Measurements from ENCODE around the gene OR4D2.
"Not testable (repeated sequence)": the region's sequence is repeated elsewhere in the genome, so short reads cannot be mapped to it uniquely, and the experiment has no call there.

The OR4D2 gene

DNA sequence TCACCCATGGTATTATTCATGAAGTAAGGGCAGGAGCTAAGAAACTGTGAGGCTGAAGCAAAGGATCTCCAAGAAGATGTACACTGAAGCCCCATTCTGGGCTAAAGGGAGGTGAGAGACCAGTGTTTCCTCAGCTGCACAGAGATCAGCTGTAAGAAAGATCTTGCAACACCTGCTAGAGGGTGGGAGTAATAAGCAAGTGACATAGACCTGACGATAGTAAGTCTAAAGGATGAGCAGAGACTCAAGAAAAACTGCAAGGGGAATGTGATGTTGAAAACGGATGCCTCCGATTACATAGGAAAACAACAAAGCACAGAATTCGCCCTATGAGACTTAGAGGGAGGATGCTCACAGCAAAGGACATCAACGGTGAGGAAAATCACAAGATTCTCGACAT, at the start of gene OR4D2:
TSS of gene OR4D2 (plus strand) at position 301 of the 400 bp plus-strand sequence. CDS start 2,674 bp downstream, outside the sequence.
- Histone ChIP-seq H3K27ac (no peak within 1 kb of the TSS), H3K4me3 (no peak within 1 kb of the TSS)

DNA sequence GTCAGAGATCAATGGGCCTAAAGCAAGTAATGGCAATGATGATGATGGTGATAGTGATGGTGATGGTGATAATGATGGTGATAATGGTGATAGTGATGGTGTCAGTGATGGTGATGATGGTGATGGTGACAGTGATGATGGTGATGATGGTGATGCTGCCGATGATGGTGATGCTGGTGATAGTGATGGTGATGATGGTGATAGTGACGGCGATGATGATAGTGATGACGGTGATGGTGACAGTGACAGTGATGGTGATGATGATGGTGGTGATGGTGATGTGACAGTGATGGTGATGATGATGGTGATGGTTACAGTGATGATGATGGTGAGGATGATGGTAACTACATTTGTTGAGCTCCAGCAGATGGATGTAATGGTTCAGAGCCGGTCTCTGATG, 49.4 kb upstream of the OR4D2 start:
- no peak overlapping the region for H3K4me3 ChIP-seq

DNA sequence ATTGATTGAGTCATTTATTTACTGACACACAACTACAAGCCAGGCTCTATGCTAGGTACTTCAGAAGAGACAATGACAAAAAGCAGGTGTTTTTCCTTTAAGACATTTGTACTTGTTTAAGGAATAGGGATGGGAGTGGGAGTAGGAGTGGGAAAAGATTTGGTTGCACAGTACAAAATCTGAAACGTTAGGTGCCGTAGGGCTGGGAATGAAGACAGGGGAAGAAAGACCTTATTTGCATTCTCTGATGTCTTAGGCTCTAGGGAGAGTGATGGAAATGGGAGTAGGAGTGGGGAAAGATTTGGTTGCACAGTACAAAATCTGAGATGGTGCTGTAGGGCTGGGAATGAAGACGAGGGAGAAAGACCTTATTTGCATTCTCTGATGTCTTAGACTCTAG, 47.3 kb upstream of the OR4D2 start:
- Histone ChIP-seq H3K27ac (no peak overlapping the region), H3K4me3 (no peak overlapping the region)

More for the DNA sequence above, 49.4 kb upstream of the OR4D2 start:
- no peak overlapping the region for H3K27ac ChIP-seq

DNA sequence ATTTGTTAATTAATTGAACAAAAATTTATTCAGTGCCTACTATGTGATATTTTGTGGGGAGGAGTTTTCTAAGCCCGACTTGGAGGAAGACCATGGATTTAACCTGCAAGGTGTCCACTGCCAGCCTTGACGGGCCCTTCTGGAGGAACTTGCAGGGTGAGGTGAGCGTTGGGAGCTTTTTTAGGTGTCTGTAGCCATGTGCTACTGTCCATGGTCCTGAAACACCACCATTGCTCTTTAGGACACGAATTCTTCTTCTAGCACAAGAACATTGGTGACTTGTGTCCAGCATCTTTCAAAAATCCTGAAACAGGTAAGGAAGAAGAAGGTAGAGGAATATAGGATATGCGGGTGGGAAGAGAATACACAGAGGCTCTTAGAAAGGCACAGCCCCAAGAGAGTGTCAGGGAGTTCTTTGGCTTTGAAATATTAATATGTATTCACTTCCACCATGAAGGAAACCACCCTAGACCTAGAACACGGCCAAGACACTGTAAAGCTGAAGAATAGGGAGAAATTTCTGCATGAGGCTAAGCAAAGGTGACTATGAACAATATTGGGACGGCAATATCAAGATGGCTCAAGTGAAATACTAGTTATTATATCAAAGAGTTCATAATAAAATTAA, 46.5 kb upstream of the OR4D2 start:
- Histone ChIP-seq H3K27ac (no peak overlapping the region), H3K4me3 (no peak overlapping the region)

DNA sequence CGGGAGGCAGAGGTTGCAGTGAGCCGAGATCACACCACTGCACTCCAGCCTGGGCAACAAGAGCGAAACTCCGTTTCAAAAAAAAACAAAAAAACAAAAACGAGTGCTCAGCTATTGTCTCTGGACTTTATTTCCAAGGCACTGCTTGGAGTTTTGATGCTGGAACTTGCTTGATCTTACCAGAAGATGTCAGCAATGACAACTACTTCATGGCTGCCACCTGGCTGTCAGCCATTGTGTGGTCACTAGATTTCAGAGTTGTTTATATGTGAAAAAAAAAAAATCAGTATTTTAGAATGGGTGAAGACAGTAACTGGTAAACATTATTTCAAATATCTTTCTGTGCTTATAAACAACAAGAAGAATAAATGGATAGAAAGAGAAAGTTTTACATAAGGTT, 44.9 kb upstream of the OR4D2 start:
- H3K4me3 ChIP-seq = no peak overlapping the region
- H3K27ac ChIP-seq = no peak overlapping the region

DNA sequence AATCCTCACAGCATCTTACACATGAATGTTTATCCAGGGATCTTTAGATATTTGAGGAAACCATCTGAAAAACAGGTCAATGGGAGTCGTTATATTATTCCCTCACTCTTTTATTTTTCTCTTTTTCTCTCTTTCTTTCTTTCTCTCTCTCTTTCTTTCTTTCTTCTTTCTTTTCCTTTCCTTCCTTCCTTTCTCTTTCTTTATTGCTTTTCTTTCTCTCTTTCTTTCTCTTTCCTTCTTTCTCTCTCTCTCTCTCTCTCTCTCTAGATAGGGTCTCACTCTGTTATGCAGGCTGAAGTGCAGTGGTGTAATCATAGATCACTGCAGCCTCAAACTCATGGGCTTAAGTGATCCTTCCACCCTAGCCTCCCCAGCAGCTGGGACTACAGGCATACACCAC, 38.9 kb upstream of the OR4D2 start:
- Histone ChIP-seq H3K27ac (no peak overlapping the region), H3K4me3 (no peak overlapping the region)

DNA sequence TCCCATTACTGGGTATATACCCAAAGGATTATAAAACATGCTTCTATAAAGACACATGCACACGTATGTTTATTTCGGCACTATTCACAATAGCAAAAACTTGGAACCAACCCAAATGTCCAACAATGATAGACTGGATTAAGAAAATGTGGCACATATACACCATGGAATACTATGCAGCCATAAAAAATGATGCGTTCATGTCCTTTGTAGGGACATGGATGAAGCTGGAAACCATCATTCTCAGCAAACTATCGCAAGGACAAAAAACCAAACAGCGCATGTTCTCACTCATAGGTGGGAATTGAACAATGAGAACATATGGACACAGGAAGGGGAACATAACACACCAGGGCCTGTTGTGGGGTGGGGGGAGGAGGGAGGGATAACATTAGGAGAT, 34.1 kb upstream of the OR4D2 start:
- not testable (repeated sequence) for H3K4me3 ChIP-seq, H3K27ac ChIP-seq

DNA sequence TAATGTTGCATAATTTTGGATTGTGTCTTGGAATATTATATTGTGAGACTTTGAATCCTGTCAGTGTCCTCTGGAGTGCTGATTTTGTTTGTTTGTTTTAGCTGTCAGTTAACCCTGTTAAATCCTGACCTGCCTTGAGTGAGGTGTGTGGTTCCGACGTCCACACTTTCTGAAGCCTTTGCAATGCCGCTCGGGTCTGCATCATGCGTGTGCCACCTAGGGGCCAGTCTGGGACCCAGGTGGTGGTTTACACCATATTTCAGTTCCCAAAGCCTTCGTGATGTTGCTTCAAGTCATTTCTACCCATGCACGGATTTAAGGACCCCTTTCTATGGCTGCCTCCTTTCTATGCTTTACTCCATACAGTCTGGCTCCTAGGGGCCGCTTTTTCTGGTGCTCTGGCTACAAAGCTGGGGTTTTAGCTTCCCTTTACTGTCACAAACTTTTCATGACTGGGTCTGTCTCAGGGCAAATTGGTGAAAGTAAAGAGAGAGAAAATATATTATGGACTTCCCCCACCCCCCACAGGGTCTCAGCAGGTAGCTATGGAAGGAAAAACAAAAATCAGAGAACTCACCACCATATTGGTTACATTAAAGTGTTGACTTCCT, 30.0 kb upstream of the OR4D2 start:
- Histone ChIP-seq H3K27ac (no peak overlapping the region), H3K4me3 (no peak overlapping the region)

DNA sequence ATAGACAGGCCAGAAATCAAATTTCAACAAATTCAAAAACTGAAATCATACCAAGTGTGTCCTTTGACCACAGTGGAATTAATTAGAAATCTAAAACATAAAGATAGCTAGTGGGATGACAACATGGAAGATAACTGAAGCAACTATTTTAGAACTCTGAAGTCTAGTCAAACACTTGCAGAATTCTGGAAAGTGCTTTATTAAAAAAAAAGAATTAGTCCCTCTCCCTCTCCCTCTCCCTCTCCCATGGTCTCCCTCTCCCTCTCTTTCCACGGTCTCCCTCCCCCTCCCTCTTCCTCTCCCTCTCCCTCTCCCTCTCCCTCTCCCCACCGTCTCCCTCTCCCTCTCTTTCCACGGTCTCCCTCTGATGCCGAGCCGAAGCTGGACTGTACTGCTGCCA, 25.3 kb upstream of the OR4D2 start:
- Histone ChIP-seq H3K27ac (no peak overlapping the region), H3K4me3 (no peak overlapping the region)

DNA sequence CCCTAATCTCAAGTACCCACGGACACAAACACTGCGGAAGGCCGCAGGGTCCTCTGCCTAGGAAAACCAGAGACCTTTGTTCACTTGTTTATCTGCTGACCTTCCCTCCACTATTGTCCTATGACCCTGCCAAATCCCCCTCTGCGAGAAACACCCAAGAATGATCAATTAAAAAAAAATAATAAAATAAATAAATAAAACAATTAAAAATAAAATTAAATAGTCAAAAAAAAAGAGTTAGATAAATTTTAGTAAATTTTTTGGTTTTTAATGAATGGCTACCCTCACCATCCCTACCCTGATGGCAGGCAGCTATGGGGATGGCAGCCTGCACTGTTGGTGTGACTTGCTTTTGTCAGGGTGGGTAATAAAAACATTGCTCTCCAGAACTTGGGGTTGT, 23.4 kb upstream of the OR4D2 start:
- H3K27ac ChIP-seq, H3K4me3 ChIP-seq: not testable (repeated sequence)

DNA sequence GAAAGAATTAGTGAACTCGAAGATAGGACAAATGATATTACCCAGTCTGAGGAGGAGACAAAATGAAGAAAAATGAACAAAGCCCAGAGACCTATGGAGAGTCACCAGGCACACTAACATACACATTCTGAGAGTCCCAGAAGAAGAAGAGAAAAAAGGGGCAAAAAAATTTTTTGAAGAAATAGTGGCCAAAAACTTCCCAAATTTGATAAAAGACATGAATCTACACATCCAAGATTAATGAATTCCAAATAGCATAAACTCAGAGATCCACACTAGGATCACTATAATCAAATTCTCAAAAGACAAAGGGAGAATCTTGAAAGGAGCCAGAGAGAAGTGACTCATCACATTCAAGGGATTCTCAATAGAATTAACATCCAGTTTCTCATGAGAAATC, 22.0 kb upstream of the OR4D2 start:
- H3K27ac ChIP-seq = no peak overlapping the region
- no peak overlapping the region for H3K4me3 ChIP-seq

DNA sequence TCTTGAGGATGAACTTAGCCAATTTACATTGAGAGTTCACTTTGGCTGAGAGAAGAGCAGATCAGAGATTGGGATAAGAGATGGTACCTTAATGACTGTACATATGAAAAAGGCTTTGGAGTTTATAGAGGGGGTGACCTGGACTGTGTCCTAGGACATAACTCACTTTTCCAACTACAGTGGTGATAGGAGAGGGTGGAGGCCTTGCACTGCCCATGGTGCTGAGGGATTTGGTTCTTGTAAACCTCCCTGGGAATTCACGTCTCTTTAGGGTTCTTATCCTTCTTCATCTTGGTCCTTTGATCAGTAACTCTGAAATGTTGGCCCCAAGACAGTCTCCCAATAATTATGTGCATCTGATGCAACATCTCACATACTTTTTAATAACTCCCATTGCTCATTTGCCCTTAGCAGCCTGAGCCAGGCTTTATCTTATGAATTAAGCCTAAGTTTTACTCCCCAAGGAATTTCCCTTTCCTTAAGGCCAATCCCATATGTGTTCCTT, 18.8 kb upstream of the OR4D2 start, which contains the start of gene OR4D1:
TSS of gene OR4D1 (plus strand) at position 455 of the 505 bp plus-strand sequence. CDS start 6,770 bp downstream, outside the sequence.
- H3K27ac ChIP-seq = no peak within 1 kb of the TSS
- no peak within 1 kb of the TSS for H3K4me3 ChIP-seq

DNA sequence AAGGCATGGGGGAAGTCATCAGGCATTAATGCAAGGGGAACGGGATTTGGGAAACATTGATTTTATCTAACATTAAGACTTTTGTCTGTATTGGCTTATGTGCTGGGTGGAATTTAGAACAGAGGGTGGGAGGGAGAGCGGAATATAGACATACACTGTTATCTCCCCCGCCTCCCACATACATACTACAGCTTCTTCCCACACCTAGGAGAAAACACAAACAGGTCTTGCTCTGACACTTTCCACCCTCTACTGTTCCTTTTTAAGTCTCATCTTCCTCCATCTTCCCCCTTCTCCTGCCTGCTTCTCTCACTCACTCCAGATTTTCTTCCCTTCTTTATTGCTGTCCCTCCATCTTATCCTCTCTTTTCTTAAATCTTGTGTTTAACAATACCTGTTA, 18.2 kb upstream of the OR4D2 start:
- H3K27ac ChIP-seq = no peak overlapping the region
- no peak overlapping the region for H3K4me3 ChIP-seq

DNA sequence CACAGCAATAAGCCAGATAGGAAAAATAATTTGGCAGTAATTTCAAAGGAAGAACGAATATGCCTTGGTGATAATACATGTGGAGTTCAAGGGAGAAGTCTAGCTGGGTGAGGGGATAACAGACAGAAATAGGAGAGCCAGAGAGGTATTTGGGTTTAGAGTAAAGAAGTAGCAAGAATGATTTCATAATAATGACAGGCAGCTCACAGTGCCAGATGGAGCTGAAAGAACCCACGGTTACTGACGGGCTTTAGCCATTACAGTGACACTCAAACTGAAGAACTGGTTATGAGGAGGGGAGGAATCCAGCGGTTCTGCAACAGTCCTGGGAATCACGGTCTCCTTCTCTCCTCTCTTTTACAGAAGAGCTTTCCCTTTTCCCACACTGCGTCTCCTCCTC, 16.4 kb upstream of the OR4D2 start:
- H3K27ac ChIP-seq = no peak overlapping the region
- no peak overlapping the region for H3K4me3 ChIP-seq

DNA sequence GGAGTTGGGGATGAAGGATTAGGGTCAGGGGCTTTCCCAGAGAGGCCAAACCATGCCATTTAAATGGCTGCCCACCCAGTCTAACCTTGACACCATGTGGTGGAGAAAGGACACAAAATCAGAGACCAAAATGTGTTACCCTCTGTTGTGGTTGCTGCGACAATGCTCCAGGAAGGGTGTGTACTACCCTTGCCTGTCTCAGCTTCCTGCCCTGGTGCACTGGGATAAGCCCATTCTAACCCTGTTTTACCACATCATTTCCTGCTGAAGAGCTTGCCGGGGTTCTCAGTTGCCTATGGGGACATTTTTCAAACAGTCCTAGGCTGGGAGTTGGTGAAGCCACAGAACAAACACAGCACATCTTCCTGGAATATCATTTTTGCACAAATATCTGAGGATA, 13.7 kb upstream of the OR4D2 start:
- H3K4me3 ChIP-seq = no peak overlapping the region
- H3K27ac ChIP-seq = peak overlapping the region in 6 of 21 experiments; percentile 39 to 82 (median 54)

DNA sequence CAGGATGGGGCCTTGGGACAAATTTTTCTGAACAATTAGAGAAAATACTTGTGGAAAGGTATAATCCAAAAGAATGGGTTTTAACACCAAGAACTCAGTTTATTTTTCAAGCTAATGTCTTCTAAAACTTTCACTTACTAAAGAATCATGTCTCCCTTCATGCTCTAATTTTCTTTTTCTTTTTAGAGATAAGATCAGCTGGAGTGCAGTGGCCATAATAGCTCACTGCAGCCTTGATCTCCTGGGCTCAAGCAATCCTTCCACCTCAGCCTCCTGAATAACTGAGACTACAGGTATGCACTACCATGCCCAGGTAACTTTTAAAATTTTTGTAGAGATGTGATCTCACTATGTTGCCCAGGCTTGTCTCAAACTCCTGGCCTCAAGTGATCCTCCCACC, 13.1 kb upstream of the OR4D2 start:
- peak overlapping the region in 5 of 21 experiments; percentile 18 to 82 (median 48) for H3K27ac ChIP-seq
- no peak overlapping the region for H3K4me3 ChIP-seq

DNA sequence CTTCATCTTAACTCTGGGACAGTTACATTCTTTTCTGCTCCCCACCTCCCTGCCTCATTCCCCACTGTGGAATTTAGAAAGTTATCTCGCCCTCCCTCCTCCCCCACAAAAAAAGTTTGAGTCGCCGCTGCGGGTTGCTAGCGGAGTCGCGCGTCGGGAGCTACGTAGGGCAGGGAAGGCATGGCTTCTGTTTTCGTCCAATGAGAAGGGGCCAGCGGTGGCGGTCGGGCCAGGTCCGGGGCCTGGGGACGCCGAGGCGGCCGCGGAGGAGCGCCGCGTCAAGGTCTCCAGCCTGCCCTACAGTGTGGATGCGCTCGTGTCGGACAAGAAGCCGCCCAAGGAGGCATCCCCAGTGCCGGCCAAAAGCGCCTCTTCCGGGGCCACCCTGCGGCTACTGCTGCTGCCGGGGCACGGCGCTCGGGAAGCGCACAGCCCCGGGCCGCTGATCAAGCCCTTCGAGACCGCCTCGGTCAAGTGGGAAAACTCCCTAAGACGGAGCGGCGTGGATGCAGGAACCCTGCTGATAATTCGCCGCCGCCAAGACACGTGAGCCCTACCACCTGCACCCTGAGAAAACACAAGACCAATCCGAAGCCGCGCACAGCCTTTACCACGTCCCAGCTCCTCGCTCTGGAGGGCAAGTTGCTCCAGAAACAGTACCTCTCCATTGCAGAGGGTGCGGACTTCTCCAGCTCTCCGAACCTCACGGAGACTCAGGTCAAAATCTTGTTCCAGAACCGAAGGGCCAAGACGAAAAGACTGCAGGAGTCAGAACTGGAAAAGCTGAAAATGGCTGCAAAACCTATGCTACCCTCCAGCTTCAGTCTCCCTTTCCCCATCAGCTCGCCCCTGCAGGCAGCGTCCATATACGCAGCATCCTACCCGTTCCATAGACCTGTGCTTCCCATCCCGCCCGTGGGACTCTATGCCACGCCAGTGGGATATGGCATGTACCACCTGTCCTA, 9.7 kb upstream of the OR4D2 start:
- H3K27ac ChIP-seq = peak overlapping the region in 5 of 21 experiments; percentile 44 to 82 (median 78)
- peak overlapping the region; percentile 10 to 37 (median 21) for H3K4me3 ChIP-seq

DNA sequence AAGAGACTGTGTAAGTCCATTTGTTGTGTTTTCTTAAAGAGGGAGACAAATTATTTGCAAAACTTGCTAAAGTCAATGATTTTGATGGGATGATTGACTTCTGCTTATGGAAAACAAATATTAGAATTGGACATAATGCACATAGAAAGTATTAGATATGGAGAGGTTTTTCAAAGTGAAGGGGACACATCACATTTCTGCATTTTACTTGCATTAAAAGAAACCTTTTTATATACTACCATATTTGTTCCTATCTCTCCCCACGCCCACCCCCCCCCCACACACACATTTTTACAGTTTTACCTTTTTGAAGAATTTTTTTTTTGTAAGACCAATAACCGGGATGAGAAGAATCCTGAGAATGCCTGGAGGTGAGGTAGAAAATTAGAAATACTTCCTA, 8.6 kb upstream of the OR4D2 start:
- Histone ChIP-seq H3K4me3 (no peak overlapping the region), H3K27ac (peak overlapping the region in 1 of 21 experiments; percentile 82)

DNA sequence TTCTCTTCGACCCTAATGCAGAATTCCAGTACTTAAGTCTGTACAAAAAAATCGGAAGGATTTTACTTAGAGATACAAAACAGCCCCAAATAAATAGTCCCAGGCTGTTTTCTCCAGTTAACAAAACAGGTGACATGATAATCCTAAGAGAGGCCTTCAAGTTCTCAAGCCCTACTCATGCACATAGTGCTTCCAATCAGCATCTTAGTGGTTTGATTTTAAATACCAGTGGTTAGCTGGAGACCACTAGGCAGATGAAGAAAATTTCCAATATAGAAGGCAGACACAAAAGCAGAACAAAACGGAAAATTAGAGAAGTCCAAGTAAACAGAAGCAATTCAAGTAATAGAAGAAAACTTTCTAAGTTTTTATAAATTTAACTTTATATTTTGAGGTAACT, 5.2 kb upstream of the OR4D2 start:
- no peak overlapping the region for H3K27ac ChIP-seq
- H3K4me3 ChIP-seq = no peak overlapping the region

DNA sequence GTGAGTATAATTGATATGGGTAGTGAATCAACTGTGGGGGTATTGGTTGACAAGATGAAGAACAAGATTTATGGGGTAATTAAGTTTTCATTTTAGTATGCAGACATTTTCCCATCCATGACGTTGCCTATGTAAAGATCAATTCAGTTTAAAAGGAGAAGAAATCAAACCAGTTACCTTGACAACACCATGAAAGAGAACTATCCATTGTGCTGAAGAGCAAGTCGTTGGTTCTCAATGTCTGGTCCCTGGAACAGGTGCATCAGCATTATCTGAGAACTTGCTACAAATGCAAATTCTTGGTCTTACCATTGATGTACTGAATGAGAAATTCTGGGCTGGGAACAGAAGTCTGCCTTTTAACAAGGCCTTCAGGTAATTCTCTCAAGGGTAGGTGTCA, 801 bp upstream of the OR4D2 start:
- no peak overlapping the region for H3K27ac ChIP-seq

More for the DNA sequence above, 801 bp upstream of the OR4D2 start:
- H3K4me3 ChIP-seq = no peak overlapping the region
